Measurements from ENCODE around the gene ANKRD18B.
"Not testable (repeated sequence)": the region's sequence is repeated elsewhere in the genome, so short reads cannot be mapped to it uniquely, and the experiment has no call there.

The ANKRD18B gene

GRCh38 chr9:33611358-33611757 lies 87.3 kb downstream of the ANKRD18B start:
- no peak for DNase-seq

- DNase-seq = not testable (repeated sequence)
Measured at GRCh38 chr9:33612410-33612809, 88.4 kb downstream of the ANKRD18B start.

- no peak for DNase-seq
Measured at GRCh38 chr9:33614001-33614687, 90.1 kb downstream of the ANKRD18B start.

GRCh38 chr9:33618370-33618769 lies 94.3 kb downstream of the ANKRD18B start:
- not testable (repeated sequence) for DNase-seq

GRCh38 chr9:33619666-33620404 lies 95.8 kb downstream of the ANKRD18B start:
- no peak for DNase-seq

GRCh38 chr9:33620738-33621439 lies 96.8 kb downstream of the ANKRD18B start:
- DNase-seq = no peak

All from nucleus accumbens (tissue), 56 donors.